GM18499 (cell line): ENCODE results near the gene ACTA2.
"Not testable (repeated sequence)": the region's sequence is repeated elsewhere in the genome, so short reads cannot be mapped to it uniquely, and the experiment has no call there.

ENCODE experiments used
- ATAC-seq: cut with Tn5 transposase; IDR thresholded peaks from one replicate; pipeline ENCODE4 v1.9.1; 2021; ENCODE audit warnings: moderate number of reproducible peaks; ENCODE audit not compliant: insufficient read depth, unreplicated experiment

The ACTA2 gene

GRCh38 chr10:88954458-88955083, 2.0 kb upstream of the ACTA2 start:
- no peak for ATAC-seq

DNA sequence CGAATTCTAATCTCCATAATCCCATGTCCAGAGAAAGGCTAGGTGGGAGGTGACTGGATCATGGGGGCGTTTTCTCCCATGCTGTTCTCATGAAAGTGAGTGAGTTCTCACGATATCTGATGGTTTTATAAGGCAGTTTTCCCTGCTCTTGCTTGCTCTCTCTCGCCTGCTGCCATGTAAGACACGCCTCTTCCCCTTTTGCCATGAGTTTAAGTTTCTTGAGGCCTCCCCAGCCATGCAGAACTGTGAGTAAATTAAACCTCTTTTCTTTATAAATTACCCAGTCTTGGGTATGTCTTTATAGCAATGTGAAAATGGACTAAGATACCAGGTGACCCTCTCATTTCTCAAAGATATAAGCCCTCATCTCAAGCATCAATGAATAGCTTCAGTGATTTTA, 1.1 kb upstream of the ACTA2 start:
- no peak for ATAC-seq

GRCh38 chr10:88949912-88950837, 2.4 kb downstream of the ACTA2 start:
- ATAC-seq = no peak

DNA sequence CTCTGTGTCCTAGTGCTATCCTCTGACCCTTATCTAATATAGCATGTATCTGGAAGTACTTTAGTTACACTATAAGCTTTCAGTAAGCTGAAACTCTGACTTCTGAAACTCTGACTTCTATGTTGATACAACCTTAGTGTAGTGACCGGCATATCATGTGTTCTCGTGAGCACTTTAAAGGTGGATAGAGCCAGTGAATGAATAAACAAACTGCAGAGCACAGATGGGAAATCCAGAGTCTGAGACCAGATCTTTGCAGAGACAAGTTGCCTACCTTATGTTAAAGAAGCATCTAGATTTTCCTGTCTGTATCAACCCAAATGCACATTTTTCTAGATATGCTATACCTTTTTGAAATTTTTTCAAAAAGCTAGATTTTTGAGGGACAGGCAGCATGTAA, 3.5 kb downstream of the ACTA2 start:
- no peak for ATAC-seq

DNA sequence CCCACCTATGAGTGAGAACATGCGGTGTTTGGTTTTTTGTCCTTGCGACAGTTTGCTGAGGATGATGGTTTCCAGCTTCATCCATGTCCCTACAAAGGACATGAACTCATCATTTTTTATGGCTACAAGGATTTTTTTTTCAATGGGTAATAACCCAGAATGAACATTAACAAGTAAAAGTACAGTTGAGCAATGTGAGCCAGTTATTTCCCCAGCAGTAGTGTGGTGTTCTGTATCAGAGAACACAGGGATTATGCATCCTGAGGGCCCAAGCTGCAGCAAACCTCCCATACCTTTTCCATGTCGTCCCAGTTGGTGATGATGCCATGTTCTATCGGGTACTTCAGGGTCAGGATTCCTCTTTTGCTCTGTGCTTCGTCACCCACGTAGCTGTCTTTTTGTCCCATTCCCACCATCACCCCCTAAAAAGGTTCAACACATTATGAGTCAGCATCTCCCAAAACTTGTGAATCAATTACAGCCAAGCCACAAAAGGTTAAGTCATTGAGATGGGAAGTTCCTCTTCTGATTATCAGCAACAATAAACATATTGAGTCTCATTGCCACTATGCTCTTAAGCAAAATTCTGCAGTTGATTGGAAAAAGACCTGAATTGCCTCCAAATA, 5.5 kb downstream of the ACTA2 start:
- no peak for ATAC-seq

DNA sequence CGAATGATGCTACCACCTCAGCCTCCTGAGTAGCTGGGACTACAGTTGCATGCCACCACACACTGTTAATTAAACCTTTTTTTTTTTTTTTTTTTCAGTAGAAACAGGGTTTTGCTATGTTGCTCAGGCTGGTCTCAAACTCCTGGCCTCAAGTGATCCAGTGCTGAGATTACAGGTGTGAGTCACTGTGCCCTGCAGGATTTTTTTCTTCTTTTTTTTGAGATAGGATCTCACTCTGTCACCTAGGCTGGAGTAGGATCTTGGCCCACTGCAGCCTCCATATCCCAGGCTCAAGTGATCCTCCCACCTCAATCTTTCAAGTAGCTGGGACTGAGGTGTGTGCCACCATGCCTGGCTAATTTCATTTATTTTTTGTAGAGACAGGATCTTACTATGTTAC, 6.4 kb downstream of the ACTA2 start:
- no peak for ATAC-seq

DNA sequence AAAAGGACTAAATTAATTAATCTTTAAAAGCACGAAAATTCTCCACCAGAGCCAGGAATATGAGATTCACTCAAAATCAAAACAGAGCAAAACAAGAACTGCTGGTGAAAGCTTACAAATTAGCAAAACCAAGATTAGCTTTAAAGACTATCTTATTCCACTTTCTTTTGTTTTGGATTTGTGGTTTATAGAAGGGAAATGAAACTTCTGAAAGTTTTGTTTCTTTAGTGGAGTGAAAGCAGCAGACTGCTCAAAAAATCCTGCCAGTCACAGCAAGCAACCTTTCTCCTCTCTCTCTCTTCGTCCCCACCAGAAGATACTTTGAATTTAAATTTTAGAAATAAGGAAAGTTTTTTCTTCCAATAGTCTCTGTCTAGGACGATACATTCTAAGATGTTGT, 7.8 kb downstream of the ACTA2 start:
- ATAC-seq = no peak

DNA sequence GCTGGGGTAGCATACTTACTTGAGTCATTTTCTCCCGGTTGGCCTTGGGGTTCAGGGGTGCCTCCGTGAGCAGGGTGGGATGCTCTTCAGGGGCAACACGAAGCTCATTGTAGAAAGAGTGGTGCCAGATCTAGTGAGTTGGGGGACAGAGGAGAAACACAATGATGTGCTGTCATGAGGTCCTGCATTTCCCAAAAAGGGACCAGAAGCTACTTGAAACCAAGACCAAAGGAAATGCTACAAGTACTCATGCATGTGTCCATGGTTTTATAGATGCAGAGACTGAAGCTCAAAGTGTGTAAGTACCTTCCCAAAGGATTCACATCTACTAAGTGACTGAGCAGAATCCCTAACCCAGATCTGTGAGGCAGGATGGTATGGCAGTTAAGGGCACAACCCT, 8.8 kb downstream of the ACTA2 start:
- ATAC-seq = no peak

- no peak for ATAC-seq
These were observed 11.5 kb downstream of the ACTA2 start for GRCh38 chr10:88941026-88941425.

- no peak for ATAC-seq
These were observed 13.6 kb downstream of the ACTA2 start for GRCh38 chr10:88938938-88939337.

DNA sequence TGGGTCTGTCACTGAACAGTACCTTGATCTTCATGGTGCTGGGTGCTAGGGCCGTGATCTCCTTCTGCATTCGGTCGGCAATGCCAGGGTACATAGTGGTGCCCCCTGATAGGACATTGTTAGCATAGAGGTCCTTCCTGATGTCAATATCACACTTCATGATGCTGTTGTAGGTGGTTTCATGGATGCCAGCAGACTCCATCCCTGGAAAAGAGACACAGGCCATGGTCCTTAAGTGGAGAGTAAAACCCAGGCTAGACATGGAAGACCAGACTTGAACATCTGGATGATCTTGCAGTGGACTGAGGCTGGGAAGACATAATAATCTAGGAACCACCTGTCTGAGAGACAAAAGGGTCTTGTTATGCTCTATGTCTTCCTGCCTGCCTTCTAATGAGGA, 14.5 kb downstream of the ACTA2 start:
- no peak for ATAC-seq

GRCh38 chr10:88936656-88937055, 15.9 kb downstream of the ACTA2 start:
- no peak for ATAC-seq

GRCh38 chr10:88934900-88935672, 17.5 kb downstream of the ACTA2 start:
- ATAC-seq = no peak

GRCh38 chr10:88933564-88933963, 19.0 kb downstream of the ACTA2 start:
- no peak for ATAC-seq

DNA sequence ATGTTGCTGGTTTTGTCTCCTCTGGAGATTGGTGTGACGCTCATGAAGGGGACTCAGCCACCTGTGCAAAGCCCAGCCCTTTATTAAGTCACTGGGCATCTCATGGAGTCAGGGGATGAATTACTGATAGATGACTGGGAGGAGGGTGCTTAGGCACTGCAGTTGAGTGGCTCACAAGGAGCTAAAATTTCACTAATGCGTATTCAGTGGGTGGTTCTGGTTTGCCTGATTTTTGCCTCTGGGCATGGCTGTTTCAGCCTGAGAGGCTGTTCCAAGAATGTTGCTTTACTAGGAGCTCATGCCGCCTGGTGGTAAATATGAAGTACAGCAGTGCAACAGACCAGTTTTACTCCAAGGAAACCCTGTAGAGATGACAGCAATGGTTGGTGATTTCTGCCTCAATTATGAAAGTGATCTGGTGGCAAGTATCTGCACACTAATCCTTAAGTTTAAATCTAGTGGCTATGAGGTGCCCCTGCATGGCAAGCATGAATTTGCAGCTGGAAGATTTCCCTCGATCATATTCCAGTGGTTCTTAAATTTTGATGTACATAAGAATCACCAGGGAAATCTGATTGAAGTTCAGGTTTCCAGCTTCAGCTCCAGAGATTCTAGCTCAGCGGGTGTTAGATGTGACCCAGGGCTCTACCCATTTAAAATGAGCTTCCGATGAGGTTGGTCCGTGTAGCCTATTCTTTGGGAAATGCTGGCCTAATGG, 19.9 kb downstream of the ACTA2 start:
- no peak for ATAC-seq

GRCh38 chr10:88932029-88932428, 20.5 kb downstream of the ACTA2 start:
- not testable (repeated sequence) for ATAC-seq

- ATAC-seq = no peak
These were observed 21.0 kb downstream of the ACTA2 start for GRCh38 chr10:88931548-88931947.

DNA sequence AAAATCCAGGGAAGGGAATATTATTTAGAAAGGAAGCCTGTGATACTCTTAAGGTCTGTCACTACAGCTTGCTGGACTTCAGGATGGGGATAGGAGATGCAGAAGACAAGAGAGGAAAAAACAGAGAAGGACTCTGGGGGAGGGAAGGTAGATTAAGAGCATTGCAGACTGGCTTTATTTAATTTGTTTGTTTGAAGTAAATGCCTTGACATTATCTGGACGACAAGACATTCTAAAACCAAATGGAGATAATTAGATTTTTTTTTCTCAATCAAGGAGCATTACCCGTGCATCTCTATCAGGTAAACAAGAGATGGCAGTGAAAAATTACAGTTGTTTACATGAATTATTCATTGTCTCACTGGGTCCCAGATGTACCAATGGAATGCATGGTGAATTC, 24.3 kb downstream of the ACTA2 start:
- no peak for ATAC-seq

DNA sequence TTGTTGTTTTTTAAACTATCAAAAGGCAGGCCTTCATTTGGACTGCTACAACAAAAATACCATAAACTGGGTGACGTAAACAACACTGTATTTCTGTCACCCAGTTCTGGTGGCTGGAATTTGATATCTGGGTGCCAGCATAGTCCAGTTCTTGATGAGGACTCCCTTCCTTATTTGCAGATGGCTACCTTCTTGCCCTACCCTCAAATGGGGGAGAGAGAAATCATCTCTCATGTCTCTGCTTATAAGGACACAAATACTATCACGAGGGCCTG, 25.2 kb downstream of the ACTA2 start:
- no peak for ATAC-seq
